ENCODE results near the gene KCNH1. TPM values are rescaled to one million over a fixed set of nuclear protein-coding genes. Genes with fewer than 3 reads are reported as not detected.

The KCNH1 gene
- total RNA-seq, 1 donor from 2014 or later = 2.4 TPM

DNA sequence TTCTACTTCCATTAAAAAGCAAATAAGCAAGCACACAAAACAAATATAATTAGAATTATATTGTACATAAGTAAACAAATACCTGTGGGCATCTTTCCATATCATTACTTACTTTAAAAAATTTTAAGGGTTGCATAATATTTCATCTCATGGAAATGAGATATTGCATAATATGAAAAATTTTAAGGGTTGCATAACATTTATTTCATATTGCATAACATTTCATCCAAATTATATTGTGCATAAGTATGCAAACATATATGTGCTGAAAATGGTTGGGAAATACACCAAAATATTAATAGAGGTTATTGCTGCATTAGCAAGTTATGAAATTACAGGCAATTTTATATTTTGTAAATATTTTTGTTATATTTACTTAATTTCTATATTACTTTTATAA, 213.7 kb downstream of the KCNH1 start:
- no peak overlapping the region for H3K4me3 Mint-ChIP-seq
- no peaks in the 10 kb centered on the region for H3K36me3 Mint-ChIP-seq
- no peak overlapping the region for H3K27ac Mint-ChIP-seq
- H3K9me3 Mint-ChIP-seq = no peaks in the 10 kb centered on the region
- no peak for DNase-seq (ENCODE audit: extremely low spot score, unreplicated experiment)
- TF ChIP-seq, protein P1, sequence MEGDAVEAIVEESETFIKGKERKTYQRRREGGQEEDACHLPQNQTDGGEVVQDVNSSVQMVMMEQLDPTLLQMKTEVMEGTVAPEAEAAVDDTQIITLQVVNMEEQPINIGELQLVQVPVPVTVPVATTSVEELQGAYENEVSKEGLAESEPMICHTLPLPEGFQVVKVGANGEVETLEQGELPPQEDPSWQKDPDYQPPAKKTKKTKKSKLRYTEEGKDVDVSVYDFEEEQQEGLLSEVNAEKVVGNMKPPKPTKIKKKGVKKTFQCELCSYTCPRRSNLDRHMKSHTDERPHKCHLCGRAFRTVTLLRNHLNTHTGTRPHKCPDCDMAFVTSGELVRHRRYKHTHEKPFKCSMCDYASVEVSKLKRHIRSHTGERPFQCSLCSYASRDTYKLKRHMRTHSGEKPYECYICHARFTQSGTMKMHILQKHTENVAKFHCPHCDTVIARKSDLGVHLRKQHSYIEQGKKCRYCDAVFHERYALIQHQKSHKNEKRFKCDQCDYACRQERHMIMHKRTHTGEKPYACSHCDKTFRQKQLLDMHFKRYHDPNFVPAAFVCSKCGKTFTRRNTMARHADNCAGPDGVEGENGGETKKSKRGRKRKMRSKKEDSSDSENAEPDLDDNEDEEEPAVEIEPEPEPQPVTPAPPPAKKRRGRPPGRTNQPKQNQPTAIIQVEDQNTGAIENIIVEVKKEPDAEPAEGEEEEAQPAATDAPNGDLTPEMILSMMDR (conservative IDR thresholded peaks at IDR 0.05) = no peak
- H3K4me1 Mint-ChIP-seq (ENCODE audit: unreplicated experiment) = peaks cover 9% of the 10 kb centered on the region
- no peaks in the 10 kb centered on the region for H3K27me3 Mint-ChIP-seq

DNA sequence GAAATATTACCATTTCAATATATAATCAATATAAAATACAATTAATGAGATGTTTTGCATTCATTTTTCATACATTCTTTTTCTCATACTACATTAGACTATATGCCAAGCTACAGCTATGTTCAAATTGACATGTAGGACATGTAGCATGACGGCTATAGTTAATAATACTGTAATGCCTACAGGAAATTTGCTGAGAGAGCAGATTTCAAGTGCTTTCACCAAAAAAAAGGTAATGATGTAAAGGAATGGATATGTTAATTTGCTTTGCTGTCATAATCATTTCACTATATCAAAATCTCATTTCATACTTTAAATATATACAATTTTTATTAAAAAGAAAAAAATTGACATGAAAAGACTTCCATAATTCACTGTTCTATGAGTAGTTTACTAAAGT, 215.1 kb downstream of the KCNH1 start:
- peaks cover 9% of the 10 kb centered on the region for H3K4me1 Mint-ChIP-seq (ENCODE audit: unreplicated experiment)
- H3K9me3 Mint-ChIP-seq = no peaks in the 10 kb centered on the region
- TF ChIP-seq, protein P1 (conservative IDR thresholded peaks at IDR 0.05) = no peak
- no peak for DNase-seq (ENCODE audit: extremely low spot score, unreplicated experiment)
- no peaks in the 10 kb centered on the region for H3K36me3 Mint-ChIP-seq
- no peak overlapping the region for H3K27ac Mint-ChIP-seq
- H3K4me3 Mint-ChIP-seq = no peak overlapping the region
- no peaks in the 10 kb centered on the region for H3K27me3 Mint-ChIP-seq

DNA sequence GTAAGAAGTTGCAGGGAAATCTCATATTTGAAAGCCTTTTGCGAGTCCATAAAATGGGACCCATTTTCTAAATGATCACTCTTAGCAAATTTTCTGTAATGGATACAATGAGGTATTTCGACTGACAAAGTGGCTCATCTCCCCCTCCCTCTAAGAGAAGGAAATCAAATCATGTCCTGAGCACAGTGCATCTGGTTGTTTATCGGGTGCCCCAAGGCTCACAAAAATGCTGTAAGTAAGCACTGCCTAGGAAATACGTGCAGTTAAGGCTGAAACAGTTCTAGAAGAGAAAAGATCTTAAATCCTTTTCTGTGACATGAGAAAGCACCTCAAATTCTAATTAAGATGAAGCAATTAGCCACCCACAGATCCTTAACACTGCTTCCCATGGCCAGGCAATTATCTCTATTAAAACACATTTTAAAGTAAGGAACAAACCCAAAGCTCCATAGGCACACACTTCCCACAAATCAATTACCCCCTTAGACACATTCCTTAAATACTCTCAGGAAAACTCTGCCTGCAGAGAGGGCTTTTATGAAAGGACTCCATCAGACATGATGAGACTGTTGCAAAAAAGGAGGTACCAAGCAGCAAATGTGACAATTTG, 216.3 kb downstream of the KCNH1 start:
- Mint-ChIP-seq H3K9me3 (no peaks in the 10 kb centered on the region), H3K27ac (no peak overlapping the region), H3K4me1 (ENCODE audit: unreplicated experiment) (peaks cover 9% of the 10 kb centered on the region)

DNA sequence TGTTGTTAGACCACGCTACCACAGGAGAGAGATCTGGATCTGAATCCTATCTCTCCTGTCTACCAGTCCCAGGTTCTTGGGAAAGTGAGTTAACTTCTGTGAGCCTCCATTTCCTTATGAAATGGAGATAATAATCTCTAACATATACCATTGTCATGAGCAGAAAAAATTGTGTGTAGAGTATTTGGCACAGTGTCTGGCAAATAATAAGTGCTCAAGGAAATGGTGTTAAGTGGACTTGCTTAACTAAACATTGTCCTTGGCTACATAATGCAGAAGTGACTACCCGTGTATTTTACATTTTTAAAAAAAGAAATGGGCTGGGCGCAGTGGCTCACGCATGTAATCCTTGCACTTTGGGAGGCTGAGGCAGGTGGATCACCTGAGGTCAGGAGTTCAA, 217.4 kb downstream of the KCNH1 start:
- no peak for DNase-seq (ENCODE audit: extremely low spot score, unreplicated experiment)
- H3K4me3 Mint-ChIP-seq = no peak overlapping the region
- no peak overlapping the region for H3K27ac Mint-ChIP-seq
- no peaks in the 10 kb centered on the region for H3K27me3 Mint-ChIP-seq
- H3K4me1 Mint-ChIP-seq (ENCODE audit: unreplicated experiment) = peaks cover 9% of the 10 kb centered on the region
- H3K36me3 Mint-ChIP-seq = no peaks in the 10 kb centered on the region
- TF ChIP-seq, protein P1 (conservative IDR thresholded peaks at IDR 0.05) = no peak
- H3K9me3 Mint-ChIP-seq = no peaks in the 10 kb centered on the region

More for the DNA sequence above, 216.3 kb downstream of the KCNH1 start:
- TF ChIP-seq, protein P1 (conservative IDR thresholded peaks at IDR 0.05) = no peak
- Mint-ChIP-seq H3K27me3 (no peaks in the 10 kb centered on the region), H3K4me3 (no peak overlapping the region), H3K36me3 (no peaks in the 10 kb centered on the region)
- DNase-seq (ENCODE audit: extremely low spot score, unreplicated experiment) = no peak

DNA sequence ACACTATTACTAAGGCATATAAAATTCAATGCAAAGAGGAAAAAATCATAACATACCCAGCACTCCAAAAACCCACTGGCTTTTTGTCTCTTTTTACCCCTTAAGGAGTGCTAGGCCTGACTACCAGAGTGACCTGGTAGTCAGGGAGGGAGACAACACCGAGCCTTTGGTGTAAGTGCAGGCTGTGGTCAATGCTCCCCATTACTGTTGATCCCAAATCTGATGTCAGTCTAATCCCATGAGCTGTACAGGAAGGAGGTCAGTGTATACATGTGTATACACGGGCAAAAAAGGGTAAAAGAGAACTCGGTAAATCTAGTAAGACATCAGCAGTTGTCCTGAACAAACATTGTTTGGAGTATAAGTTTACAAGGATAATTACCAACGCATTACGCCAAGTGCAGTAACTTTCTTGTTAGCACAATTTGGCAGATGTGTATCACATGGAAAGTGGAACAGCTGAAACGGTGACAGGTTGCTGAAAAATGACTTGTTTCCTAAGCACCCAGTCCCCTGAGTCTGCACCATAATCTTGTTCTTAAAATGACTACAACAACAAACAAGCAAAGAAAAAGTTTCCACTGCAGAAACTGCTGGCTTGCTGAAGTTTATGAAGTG, 217.9 kb downstream of the KCNH1 start:
- Mint-ChIP-seq H3K36me3 (no peaks in the 10 kb centered on the region), H3K27ac (no peak overlapping the region)

More for the DNA sequence above, 217.9 kb downstream of the KCNH1 start:
- Mint-ChIP-seq H3K4me1 (ENCODE audit: unreplicated experiment) (peaks cover 9% of the 10 kb centered on the region), H3K9me3 (no peaks in the 10 kb centered on the region), H3K27me3 (no peaks in the 10 kb centered on the region), H3K4me3 (no peak overlapping the region)
- TF ChIP-seq, protein P1 (conservative IDR thresholded peaks at IDR 0.05) = no peak
- no peak for DNase-seq (ENCODE audit: extremely low spot score, unreplicated experiment)

Measured in type B pancreatic cell (in vitro differentiated cells).